Activated naive CD8-positive, alpha-beta T cell (primary cell): ENCODE data around the gene CD28.

Experiments used
- H3K27ac Mint-ChIP-seq: one replicate; pipeline ENCODE4 v1.8.0; 2021; ENCODE audit warnings: mixed read lengths
- H3K27me3 Mint-ChIP-seq: one replicate; pipeline ENCODE4 v1.8.0; 2021; ENCODE audit warnings: mixed read lengths
- H3K36me3 Mint-ChIP-seq: one replicate; pipeline ENCODE4 v1.8.0; 2021; ENCODE audit warnings: mixed read lengths
- H3K4me1 Mint-ChIP-seq: one replicate; pipeline ENCODE4 v1.8.0; 2021; ENCODE audit warnings: low read depth, mixed read lengths
- H3K4me3 Mint-ChIP-seq: one replicate; pipeline ENCODE4 v1.8.0; 2021; ENCODE audit warnings: mild to moderate bottlenecking, mixed read lengths
- H3K9me3 Mint-ChIP-seq: one replicate; pipeline ENCODE4 v1.8.0; 2021; ENCODE audit warnings: low read depth, mixed read lengths

CD28 gene

DNA sequence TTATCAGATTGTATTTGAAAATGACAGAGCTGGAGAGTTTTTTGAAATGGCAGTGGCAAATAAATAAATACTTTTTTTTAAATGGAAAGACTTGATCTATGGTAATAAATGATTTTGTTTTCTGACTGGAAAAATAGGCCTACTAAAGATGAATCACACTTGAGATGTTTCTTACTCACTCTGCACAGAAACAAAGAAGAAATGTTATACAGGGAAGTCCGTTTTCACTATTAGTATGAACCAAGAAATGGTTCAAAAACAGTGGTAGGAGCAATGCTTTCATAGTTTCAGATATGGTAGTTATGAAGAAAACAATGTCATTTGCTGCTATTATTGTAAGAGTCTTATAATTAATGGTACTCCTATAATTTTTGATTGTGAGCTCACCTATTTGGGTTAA is 30.9 kb downstream of the CD28 start:
- Mint-ChIP-seq H3K4me3 (peak overlapping the region; percentile 76), H3K4me1 (peaks cover 99% of the 10 kb centered on the region), H3K36me3 (peaks cover 51% of the 10 kb centered on the region), H3K27ac (peak overlapping the region; percentile 99), H3K9me3 (no peaks in the 10 kb centered on the region), H3K27me3 (no peaks in the 10 kb centered on the region)

DNA sequence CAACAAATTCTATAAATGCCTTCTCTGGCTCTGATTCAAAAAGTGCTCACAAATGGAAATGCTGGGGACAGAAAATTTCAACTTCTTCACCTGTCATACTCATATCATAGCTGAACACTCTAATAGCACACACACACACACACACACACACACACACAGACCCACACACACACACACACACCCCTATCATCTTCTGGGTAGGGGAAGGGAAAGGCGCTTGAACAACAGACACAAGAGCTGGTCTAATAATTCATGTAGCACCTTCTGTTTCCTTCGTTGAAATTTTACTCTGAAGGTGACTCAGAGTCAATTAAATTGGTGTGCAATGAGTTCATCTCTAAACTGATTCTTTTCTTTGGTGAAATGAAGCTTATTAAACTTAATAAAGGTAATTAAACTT is 32.9 kb downstream of the CD28 start:
- Mint-ChIP-seq H3K36me3 (peaks cover 39% of the 10 kb centered on the region), H3K4me3 (peak overlapping the region; percentile 76), H3K9me3 (peaks cover 3% of the 10 kb centered on the region), H3K27ac (peak overlapping the region; percentile 99), H3K27me3 (no peaks in the 10 kb centered on the region), H3K4me1 (peaks cover 96% of the 10 kb centered on the region)

DNA sequence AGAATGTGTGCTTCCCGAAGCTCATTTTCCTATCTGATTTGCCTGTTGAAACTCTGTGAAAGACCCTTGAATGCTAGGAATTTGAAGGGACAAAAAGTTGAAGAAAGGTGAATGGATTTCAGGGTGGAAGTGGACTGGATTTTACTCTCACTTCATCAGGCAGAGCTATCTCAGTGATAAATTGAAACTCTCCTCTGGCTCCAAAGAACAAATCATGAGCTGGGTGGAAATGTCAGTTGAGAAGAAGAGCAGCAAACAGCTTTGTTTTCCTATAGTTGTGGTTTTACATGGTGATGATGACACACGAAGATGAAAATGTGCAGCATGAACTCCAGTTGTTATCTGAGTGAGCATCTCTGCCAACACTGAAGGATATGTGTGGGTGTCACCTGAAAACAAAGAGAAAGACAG is 34.4 kb downstream of the CD28 start:
- Mint-ChIP-seq H3K27ac (peak overlapping the region; percentile 99), H3K36me3 (peaks cover 32% of the 10 kb centered on the region), H3K4me1 (peaks cover 89% of the 10 kb centered on the region), H3K27me3 (no peaks in the 10 kb centered on the region), H3K9me3 (peaks cover 11% of the 10 kb centered on the region), H3K4me3 (peak overlapping the region; percentile 76)

GRCh38 chr2:203741566-203741965 is 35.1 kb downstream of the CD28 start:
- peaks cover 11% of the 10 kb centered on the region for H3K9me3 Mint-ChIP-seq
- H3K27me3 Mint-ChIP-seq = no peaks in the 10 kb centered on the region
- peaks cover 87% of the 10 kb centered on the region for H3K4me1 Mint-ChIP-seq
- H3K4me3 Mint-ChIP-seq = peak overlapping the region; percentile 76
- peaks cover 28% of the 10 kb centered on the region for H3K36me3 Mint-ChIP-seq
- peak overlapping the region; percentile 99 for H3K27ac Mint-ChIP-seq

- peak overlapping the region; percentile 18 for H3K4me3 Mint-ChIP-seq
- no peaks in the 10 kb centered on the region for H3K27me3 Mint-ChIP-seq
- peaks cover 86% of the 10 kb centered on the region for H3K4me1 Mint-ChIP-seq
- peaks cover 11% of the 10 kb centered on the region for H3K9me3 Mint-ChIP-seq
- H3K27ac Mint-ChIP-seq = peak overlapping the region; percentile 95
- peaks cover 25% of the 10 kb centered on the region for H3K36me3 Mint-ChIP-seq
These were observed 37.1 kb downstream of the CD28 start for GRCh38 chr2:203743441-203743981.

DNA sequence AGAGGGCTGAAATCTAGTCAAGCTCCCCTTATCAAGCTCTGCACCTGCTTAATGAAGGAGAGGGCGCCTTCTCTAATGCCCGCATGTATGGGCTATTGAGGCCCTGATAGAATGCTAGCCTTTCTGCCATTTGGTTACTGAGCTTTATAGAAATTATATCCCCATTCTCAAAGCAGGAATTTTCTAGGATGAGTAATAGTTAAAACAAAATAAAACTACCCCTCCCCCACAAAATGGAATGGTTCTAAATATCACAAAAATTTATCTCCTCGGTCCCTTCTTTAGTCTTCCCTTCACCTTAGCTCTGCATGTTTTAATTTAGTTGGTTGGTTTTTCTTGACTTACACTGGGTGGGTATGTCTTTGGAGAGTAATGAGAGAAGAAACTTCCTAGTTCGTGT is 37.7 kb downstream of the CD28 start:
- Mint-ChIP-seq H3K27ac (peak overlapping the region; percentile 95), H3K4me1 (peaks cover 85% of the 10 kb centered on the region), H3K27me3 (no peaks in the 10 kb centered on the region), H3K36me3 (peaks cover 27% of the 10 kb centered on the region), H3K4me3 (peak overlapping the region; percentile 3), H3K9me3 (peaks cover 11% of the 10 kb centered on the region)

DNA sequence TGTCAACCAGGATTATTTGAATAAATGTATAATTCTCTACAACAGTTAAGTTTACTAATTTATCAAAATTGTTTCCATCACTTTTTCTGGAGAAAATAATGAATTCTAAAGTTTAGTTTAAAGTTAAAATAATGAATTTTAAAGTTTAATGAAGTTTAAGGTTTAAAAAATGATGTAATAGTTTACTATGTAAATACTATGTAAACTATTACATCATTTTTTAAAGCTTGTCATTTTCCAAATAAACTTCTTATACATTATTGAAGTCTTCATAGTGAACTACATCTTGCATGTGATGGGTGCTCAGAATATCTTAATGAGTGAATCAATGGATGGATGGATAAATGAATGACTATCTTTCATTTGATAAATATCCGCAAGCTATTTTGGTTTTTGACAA is 38.8 kb downstream of the CD28 start:
- H3K4me3 Mint-ChIP-seq = no peak overlapping the region
- H3K9me3 Mint-ChIP-seq = peaks cover 11% of the 10 kb centered on the region
- H3K4me1 Mint-ChIP-seq = peaks cover 82% of the 10 kb centered on the region
- H3K27me3 Mint-ChIP-seq = no peaks in the 10 kb centered on the region
- peaks cover 20% of the 10 kb centered on the region for H3K36me3 Mint-ChIP-seq
- peak overlapping the region; percentile 95 for H3K27ac Mint-ChIP-seq

- H3K27ac Mint-ChIP-seq = peak overlapping the region; percentile 96
- H3K27me3 Mint-ChIP-seq = no peaks in the 10 kb centered on the region
- peak overlapping the region; percentile 78 for H3K4me3 Mint-ChIP-seq
- peaks cover 27% of the 10 kb centered on the region for H3K36me3 Mint-ChIP-seq
- H3K9me3 Mint-ChIP-seq = peaks cover 11% of the 10 kb centered on the region
- H3K4me1 Mint-ChIP-seq = peaks cover 71% of the 10 kb centered on the region
These were observed 42.1 kb downstream of the CD28 start for GRCh38 chr2:203748331-203749126.

DNA sequence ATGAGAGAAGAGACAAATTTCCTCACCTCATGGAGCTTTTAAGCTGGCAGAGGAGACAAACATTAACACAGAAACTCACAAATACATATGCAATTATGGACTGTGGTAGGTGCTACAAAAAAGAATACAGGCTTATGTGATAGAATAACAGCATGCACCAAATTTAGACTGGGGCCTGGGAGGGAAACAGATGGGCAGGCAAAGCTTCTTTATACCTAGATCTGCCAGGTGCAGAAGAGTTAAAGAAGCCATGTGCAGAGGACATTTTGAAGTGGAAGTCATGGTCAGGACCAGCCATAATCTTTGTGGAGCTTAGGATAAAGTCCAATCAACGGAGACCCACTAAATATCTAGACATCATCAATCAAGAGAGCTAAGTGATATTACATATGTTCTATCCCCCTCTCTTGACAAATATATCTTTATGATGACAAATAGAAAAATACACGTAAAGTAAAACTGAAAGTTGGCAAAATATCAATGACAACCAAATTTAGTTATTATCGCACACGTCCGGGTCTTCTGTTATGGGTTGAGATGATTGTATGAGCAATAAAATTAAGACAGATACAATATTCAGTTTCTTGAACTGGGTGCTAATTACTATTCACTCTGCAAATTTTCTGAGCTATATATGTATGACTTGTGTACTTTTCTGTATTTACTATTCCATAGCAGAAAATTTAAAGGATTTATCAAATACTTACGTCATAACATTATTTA is 44.1 kb downstream of the CD28 start:
- peaks cover 13% of the 10 kb centered on the region for H3K9me3 Mint-ChIP-seq
- H3K27ac Mint-ChIP-seq = peak overlapping the region; percentile 75
- peak overlapping the region; percentile 11 for H3K4me3 Mint-ChIP-seq
- H3K27me3 Mint-ChIP-seq = no peaks in the 10 kb centered on the region
- peaks cover 33% of the 10 kb centered on the region for H3K36me3 Mint-ChIP-seq
- peaks cover 62% of the 10 kb centered on the region for H3K4me1 Mint-ChIP-seq

GRCh38 chr2:203751685-203752271 is 45.3 kb downstream of the CD28 start:
- H3K9me3 Mint-ChIP-seq = peaks cover 19% of the 10 kb centered on the region
- peaks cover 40% of the 10 kb centered on the region for H3K36me3 Mint-ChIP-seq
- H3K4me1 Mint-ChIP-seq = peaks cover 55% of the 10 kb centered on the region
- H3K4me3 Mint-ChIP-seq = no peak overlapping the region
- no peaks in the 10 kb centered on the region for H3K27me3 Mint-ChIP-seq
- peak overlapping the region; percentile 76 for H3K27ac Mint-ChIP-seq

DNA sequence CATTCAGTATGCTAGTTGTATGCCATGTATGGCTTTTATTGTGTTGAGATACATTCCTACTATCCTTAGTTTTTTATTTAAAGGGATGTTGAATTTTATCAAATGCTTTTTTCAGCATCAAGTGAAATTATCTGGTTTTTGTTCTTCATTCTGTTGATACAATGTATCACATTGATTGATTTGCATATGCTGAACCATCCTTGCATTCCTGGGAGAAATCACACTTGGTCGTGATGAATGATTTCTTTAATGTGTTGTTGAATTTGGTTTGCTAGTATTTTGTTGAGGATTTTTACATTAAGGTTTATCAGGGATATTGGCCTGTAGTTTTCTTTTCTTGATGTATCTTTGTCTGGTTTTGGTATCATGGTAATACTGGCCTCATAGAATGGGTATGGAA is 49.7 kb downstream of the CD28 start:
- H3K4me1 Mint-ChIP-seq = peaks cover 37% of the 10 kb centered on the region
- no peaks in the 10 kb centered on the region for H3K27me3 Mint-ChIP-seq
- H3K27ac Mint-ChIP-seq = no peak overlapping the region
- peaks cover 46% of the 10 kb centered on the region for H3K36me3 Mint-ChIP-seq
- peaks cover 32% of the 10 kb centered on the region for H3K9me3 Mint-ChIP-seq
- no peak overlapping the region for H3K4me3 Mint-ChIP-seq

DNA sequence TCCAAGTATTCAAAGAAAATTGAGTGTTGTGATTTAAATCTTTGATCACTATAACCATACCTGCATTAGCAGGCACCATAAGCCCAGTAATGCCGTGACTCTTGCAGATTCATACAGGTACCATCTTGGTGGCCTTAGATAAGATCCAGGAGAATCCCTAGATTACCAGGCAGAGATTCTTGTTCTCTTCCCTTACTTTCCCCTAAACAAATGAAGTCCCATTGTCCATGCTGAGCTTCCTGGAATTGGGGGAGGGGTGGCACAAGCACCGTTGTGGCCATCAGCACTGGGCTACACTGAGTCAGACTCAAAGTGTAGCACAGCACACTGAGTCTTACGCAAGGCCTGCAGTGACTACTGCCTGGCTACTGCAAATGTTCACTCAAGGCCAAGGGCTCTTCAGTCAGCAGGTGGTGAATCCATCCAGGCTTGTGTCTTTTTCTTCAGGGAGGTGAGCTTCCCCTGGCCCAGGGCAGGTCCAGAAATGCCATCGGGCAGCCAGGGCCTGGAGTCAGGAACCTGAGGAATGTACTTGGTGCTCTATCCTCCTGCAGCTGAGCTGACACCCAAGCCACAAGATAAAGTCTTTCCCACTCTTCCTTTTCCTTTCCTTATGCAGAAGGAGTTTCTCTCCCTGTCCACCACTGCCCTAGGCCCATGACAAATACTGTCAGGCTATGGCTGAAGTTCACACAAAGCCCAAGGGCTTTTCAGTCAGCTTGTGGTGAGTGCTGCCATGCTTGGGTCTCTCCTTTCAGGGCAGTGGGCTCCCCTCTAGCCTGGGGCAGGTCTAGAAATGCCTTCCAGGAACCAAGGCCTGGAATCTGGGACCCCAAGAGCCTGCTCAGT is 52.6 kb downstream of the CD28 start:
- peak overlapping the region; percentile 22 for H3K27ac Mint-ChIP-seq
- H3K9me3 Mint-ChIP-seq = peaks cover 29% of the 10 kb centered on the region
- H3K4me3 Mint-ChIP-seq = no peak overlapping the region
- H3K36me3 Mint-ChIP-seq = peaks cover 44% of the 10 kb centered on the region
- peaks cover 49% of the 10 kb centered on the region for H3K4me1 Mint-ChIP-seq
- no peaks in the 10 kb centered on the region for H3K27me3 Mint-ChIP-seq

GRCh38 chr2:203759690-203760365 is 53.4 kb downstream of the CD28 start:
- Mint-ChIP-seq H3K4me3 (no peak overlapping the region), H3K36me3 (peaks cover 41% of the 10 kb centered on the region), H3K9me3 (peaks cover 25% of the 10 kb centered on the region), H3K27me3 (no peaks in the 10 kb centered on the region), H3K4me1 (peaks cover 54% of the 10 kb centered on the region), H3K27ac (peak overlapping the region; percentile 68)

DNA sequence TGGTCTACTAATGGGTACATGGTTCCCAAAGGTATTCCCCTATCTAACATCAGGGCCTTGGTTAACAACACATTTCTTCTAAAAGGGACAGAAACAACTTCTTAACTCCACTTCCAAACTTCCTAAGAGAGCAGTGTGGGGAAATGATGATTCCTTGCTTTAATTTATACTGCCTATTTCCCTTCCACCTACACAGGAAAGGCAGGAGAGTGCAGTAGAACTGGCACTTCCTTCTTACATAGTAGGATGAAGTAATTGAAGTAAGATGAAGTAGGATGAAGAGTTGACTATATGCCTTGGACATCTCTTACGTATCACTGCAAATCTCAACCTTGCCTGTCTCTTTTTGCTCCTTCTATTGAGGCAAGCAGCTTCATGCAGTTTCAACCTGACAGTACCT is 54.7 kb downstream of the CD28 start:
- Mint-ChIP-seq H3K4me1 (peaks cover 66% of the 10 kb centered on the region), H3K4me3 (no peak overlapping the region), H3K36me3 (peaks cover 40% of the 10 kb centered on the region), H3K27me3 (no peaks in the 10 kb centered on the region), H3K9me3 (peaks cover 19% of the 10 kb centered on the region), H3K27ac (peak overlapping the region; percentile 98)
